ENCODE results near the gene NUS1.
"Not testable (repeated sequence)": the region's sequence is repeated elsewhere in the genome, so short reads cannot be mapped to it uniquely, and the experiment has no call there.

The NUS1 gene

GRCh38 chr6:117728626-117729025, 53.4 kb downstream of the NUS1 start:
- no peak for TF ChIP-seq TAF1 (IDR thresholded peaks at IDR 0.05; ENCODE audit: borderline replicate concordance, low read depth, low read length)
- no peak for TF ChIP-seq POLR2AphosphoS5 (IDR thresholded peaks at IDR 0.05; ENCODE audit: low read depth, low read length)
- no peak for TF ChIP-seq POLR2A (IDR thresholded peaks at IDR 0.05; ENCODE audit: low read depth, low read length)
- no peak for DNase-seq (ENCODE audit: insufficient read length)
- no peak for FAIRE-seq

DNA sequence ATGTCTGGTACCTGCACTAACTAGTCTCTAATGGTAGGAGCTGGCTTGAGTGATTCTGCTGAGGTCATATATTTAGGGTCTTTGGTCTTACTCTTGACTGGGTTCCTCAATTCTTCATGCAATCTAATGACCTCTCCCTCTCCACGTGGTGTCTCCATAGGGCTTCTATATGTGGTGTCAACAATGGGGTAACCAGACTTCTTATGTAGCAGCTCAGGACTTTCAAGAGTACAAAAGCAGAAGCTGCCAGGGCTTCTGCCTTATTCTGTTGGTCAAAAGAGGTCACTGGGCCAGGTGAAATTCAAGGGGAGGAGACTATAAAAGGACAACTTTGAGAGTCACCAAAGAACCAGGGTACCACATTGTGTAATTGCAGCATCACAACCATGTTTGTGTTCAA, 54.3 kb downstream of the NUS1 start:
- TF ChIP-seq TAF1 (IDR thresholded peaks at IDR 0.05; ENCODE audit: borderline replicate concordance, low read depth, low read length) (no peak), POLR2AphosphoS5 (IDR thresholded peaks at IDR 0.05; ENCODE audit: low read depth, low read length) (no peak), POLR2A (IDR thresholded peaks at IDR 0.05; ENCODE audit: low read depth, low read length) (no peak)
- no peak for DNase-seq (ENCODE audit: insufficient read length)
- FAIRE-seq = no peak

DNA sequence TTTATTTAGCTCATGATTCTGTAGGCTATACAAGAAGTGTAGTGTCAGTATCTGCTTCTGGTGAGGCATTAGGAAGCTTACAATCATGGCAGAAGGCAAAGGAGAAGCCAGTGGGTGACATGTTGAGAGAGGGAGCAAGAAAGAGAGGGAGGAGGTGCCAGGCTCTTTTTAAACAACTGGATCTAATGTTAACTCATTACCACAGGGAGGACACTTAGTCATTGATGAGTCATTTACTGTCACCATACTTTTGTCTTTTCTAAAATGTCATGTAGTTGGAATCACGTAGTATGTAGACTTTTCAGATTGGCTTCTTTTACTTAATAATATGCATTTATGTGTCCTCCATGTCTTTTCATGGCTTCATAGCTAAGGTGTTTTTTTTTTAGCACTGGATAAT, 58.1 kb downstream of the NUS1 start:
- TF ChIP-seq POLR2A (IDR thresholded peaks at IDR 0.05; ENCODE audit: low read depth, low read length) (no peak), TAF1 (IDR thresholded peaks at IDR 0.05; ENCODE audit: borderline replicate concordance, low read depth, low read length) (no peak), POLR2AphosphoS5 (IDR thresholded peaks at IDR 0.05; ENCODE audit: low read depth, low read length) (no peak)
- FAIRE-seq (no peak), DNase-seq (ENCODE audit: insufficient read length) (no peak)

- no peak for DNase-seq (ENCODE audit: insufficient read length)
These were observed 64.6 kb downstream of the NUS1 start for GRCh38 chr6:117739869-117740268.

GRCh38 chr6:117740605-117741004, 65.3 kb downstream of the NUS1 start:
- DNase-seq (ENCODE audit: insufficient read length) (no peak), FAIRE-seq (no peak)
- TF ChIP-seq TAF1 (IDR thresholded peaks at IDR 0.05; ENCODE audit: borderline replicate concordance, low read depth, low read length) = no peak
- no peak for TF ChIP-seq POLR2A (IDR thresholded peaks at IDR 0.05; ENCODE audit: low read depth, low read length)
- no peak for TF ChIP-seq POLR2AphosphoS5 (IDR thresholded peaks at IDR 0.05; ENCODE audit: low read depth, low read length)

More at GRCh38 chr6:117739869-117740268, 64.6 kb downstream of the NUS1 start:
- no peak for FAIRE-seq
- TF ChIP-seq TAF1 (IDR thresholded peaks at IDR 0.05; ENCODE audit: borderline replicate concordance, low read depth, low read length) (no peak), POLR2AphosphoS5 (IDR thresholded peaks at IDR 0.05; ENCODE audit: low read depth, low read length) (no peak), POLR2A (IDR thresholded peaks at IDR 0.05; ENCODE audit: low read depth, low read length) (no peak)

DNA sequence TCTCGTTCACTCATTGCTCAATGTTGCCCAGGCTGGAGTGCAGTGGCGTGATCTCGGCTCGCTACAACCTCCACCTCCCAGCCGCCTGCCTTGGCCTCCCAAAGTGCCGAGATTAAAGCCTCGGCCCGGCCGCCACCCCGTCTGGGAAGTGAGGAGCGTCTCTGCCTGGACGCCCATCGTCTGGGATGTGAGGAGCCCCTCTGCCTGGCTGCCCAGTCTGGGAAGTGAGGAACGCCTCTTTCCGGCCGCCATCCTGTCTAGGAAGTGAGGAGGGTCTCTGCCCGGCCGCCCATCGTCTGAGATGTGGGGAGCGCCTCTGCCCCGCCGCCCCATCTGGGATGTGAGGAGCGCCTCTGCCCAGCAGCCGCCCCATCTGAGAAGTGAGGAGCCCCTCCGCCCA, 75.4 kb downstream of the NUS1 start:
- FAIRE-seq = not testable (repeated sequence)

More for the DNA sequence above, 75.4 kb downstream of the NUS1 start:
- not testable (repeated sequence) for DNase-seq (ENCODE audit: insufficient read length)
